Fibroblast of skin of right biceps (primary cell): Measurements from ENCODE around the gene TNFRSF13B.

Source experiments
- DNase-seq: peaks from one replicate; pipeline ENCODE4 v3.0.0-alpha.2; 2013

TNFRSF13B gene

DNA sequence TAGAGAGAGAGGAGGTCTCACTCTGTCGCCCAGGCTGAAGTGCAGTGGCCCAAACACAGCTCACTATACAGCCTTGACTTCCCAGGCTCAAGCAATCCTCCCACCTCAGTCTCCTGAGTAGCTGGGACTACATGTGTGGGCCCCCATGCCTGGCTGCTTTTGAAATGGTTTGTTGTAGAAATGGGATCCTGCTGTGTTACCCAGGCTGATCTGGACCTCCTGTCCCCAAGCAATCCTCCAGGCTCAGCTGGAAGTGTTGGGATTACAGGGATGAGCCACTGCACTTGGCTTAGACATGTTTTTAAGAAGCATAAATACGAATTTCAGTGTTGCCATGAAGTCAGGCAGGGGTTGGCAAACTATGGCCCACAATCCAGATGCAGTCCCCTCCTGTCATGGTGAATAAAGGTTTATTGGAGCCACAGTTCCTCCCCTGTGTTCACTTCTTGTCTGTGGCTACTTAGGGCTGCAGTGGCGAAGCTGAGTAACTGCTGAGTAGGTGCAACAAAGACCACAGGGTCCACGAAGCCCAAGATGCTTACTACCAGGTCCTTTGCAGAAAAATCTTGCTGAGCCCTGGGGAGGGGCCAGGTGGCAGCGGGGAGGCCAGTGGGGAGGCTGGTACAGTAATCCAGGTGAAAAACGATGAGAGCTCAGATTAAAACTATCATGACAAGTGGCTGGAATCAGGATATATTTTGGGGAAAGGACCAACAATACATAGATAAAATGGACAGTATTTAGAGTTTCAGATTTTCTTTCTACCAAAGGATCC is 35.2 kb downstream of the TNFRSF13B start:
- no peak for DNase-seq

DNA sequence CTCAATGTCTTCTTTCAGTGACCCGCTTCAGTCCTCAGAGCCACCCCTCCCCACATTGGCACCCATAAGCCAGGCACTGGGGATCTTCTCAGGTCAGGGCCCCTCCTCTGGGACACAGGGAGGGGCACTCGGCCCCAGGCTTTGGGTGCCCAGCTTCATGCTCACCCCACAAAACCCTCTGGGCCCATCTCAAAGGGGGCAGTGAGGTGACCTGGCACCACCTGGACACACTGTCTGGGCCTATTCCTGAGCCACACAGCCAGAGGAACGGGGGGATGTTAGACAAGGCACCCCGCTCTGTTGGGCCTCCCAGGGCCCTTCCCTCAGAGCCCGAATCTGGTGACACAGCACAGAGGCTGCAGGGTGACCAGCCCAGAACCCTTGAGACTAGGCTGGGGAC is 36.1 kb downstream of the TNFRSF13B start:
- DNase-seq = no peak

DNA sequence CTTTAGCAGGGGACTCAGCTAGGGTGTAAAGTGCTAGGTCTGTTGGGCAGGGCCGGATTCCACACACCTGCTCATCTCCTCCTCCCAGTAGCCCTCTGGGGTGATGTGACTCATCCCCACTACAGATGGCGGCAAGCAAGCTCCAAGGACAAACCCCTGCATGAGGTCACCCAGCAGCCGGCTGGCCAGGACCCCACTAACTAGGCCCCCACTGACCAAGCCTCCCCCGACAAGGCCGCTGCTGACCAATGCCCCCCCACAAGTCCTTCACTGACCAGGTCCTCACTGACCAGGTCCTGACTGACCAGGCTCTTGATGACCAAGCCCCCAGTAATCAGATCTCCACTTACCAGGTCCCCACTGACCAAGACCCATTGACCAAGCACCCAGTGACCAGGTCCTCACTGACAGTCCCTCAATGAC is 36.7 kb downstream of the TNFRSF13B start:
- DNase-seq = no peak

DNA sequence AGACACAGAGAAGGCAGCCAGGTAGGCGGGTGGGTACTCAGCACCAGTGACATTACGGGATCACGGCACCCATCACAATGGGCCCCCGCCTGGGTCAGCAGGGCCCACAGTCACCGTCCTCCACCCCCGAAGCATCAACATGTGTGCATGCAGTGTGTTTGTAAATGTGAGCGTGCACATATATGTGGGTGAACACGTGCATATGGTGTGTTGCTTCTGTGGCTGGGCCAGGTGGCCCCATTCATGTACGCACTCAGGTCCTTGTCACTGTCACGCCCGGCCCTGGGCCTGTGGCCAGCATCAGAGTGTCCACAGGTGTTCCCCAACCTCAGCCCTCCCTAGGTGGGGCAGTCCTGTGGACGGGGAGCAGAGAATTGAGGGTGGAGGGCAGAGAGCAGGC is 37.1 kb downstream of the TNFRSF13B start:
- no peak for DNase-seq

DNA sequence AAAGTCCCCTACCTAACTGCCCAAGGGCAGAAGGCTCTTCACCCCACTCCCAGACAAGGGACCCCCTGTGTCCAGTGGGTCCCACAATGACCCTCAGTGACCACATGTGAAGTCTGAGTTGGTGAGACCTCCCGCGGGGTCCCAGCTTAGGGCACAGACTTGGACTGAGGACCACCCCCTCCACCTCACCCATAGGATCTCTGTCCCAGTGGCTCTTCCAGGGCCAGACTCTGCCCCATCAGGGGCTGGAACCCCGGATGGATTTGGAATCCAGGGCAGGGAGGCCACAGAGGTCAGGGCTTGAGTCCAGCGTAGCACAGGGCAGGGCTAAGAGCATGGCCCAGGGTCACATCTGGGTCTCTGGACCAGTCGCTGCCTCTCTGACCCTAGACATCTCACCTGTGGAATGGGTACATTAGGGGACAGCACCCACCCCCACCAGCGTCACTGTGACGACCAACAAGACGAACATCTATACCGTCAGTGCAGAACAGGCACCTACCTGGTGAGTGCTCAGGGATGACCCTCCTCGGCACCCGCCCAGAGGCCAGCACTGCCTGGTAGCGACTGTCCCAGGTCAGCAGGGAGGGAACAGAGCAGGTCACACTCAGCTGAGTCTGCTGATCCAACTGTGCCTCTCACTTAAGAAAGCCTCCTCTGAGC is 37.7 kb downstream of the TNFRSF13B start:
- DNase-seq = no peak

DNA sequence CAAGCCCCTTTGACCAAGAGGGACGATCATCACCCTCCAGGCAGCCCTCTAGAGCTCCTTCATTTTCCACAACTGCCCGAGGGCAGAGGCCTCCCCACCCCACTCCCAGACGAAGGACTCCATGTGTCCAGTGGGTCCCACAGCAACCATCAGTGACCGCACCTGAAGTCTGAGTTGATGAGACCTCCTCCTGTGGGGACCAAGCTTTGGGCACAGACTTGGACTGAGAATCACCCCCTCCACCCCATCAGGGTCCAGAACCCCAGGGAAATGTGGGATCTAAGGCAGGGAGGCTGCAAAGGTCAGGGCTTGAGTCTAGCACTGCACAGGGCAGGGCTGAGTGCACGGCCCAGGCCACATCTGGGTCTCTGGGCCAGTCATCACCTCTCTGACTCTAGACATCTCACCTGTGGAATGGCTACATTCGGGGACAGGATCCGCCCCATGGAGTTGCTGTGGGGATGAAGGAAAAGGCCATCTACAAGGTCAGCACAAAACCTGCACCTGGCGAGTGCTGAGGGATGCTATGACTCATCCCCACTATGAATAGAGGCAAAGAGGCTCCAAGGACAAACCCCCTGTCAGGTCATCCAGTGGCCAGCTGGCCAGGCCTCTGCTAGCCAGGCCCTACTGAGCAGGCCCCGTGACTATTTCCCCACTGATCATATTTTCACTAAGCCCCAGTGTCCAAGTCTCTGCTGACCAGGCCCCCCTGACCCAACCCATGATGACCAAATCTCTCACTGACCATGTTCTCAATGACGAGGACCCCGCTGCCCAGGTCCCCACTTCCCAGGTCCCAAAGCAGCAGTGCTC is 38.4 kb downstream of the TNFRSF13B start:
- no peak for DNase-seq

DNA sequence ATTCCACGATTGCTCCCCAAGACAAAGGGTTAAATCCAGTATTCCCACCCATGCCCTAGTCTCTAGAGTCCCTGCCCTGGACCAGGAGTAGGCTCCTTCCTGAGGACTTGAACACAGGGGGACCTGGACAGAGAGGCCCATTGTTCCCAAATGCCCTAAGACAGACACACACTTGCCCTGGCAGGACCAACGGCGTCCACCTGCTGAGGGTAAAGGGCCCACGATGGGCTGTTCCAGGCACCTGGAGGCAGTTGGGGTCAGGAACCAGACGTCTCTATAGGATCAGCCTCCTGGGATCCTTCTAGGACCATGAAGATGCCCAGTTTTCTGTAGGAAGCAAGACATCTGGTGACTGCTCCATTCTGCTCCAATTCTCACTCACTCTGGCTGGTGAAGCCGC is 39.3 kb downstream of the TNFRSF13B start:
- no peak for DNase-seq

DNA sequence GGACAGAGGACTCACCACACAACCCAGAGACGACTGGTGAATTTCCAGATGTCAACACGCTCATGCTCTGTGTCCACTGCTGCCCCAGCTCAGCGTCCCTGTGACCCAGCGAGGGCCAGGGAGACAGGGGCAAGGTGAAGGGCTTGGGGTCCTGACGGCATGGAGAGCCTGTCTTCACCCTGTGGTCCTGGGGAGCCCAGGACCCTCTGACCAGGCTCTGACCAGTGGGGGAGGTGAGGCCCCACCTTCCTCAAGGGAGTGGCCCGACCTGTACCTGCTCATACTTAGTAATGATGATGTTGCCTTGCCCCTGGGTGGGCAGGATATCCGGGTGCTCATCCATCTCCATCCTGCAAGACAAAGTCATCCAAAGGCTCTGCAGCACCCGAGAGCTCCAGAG is 39.8 kb downstream of the TNFRSF13B start:
- no peak for DNase-seq

DNA sequence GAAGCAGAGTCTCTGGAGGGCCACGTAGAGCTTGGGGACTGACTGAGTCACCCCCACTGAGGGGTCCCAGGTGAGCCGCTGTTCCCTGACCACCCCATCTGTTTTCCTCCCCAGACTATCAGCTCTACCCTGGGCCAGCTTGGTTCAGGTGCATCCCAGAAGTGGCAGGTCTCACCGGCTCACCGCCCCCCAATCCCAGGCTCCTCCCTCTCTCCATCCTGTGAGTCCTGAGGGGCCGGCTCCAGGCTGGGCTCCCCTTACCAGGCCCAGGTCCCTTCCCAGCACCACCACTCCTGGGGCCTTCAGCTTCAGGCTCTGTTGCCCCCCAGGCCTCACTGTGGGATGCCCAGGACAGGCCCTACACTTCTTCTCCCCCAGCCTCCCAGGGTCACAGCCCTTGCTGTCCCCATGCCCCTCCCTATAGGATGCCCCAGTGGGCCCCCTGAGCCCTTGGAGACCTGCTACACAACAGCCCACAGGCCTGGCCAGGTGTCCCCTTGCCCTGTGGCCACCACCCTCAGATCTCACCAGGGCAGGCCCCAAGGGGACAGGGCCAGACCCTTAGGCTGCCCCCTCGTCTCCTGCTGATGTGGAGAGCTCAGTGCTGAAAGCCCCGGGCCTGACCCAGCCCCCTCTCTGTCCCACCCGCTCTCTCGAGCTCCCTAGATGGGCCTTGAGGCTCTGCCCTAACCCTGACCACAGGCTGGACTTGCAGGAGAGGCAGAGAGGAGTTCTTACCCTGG is 40.4 kb downstream of the TNFRSF13B start:
- DNase-seq = no peak

DNA sequence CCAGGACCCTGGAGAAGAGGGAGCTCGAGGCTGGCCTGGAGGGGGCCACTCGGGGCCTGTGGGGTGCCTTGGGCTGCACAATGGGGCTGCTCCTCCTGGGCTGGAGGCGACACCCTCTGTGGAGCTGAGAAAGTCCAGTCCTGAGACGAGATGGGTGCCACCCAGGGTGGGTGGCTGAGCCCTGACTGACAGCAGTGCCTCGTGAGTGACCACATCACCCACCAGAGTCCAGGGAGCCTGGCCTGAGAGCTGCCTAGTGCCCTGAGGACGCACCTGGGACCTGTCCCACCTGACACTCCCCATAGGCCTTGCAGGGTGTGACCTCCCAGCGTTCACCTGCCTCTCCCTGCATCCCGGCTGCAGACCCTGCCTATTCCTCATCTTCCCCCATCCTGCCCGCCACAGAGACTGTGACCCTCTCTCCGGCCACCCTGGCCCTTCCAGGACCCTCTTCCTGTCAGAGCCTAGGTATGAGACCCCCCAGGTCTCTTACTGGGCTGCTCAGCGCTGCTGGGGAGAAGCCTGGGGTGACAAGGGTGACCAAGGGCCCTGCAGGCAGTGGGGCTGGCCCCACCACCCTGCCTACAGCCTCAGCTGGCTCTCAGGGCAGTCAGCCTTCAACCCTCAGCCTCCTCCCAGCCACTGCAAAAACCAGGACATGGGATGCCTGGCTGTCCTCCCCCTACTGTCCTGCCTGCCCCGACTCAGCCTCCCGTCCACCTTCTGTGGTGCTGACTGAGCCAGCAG is 41.2 kb downstream of the TNFRSF13B start:
- no peak for DNase-seq

DNA sequence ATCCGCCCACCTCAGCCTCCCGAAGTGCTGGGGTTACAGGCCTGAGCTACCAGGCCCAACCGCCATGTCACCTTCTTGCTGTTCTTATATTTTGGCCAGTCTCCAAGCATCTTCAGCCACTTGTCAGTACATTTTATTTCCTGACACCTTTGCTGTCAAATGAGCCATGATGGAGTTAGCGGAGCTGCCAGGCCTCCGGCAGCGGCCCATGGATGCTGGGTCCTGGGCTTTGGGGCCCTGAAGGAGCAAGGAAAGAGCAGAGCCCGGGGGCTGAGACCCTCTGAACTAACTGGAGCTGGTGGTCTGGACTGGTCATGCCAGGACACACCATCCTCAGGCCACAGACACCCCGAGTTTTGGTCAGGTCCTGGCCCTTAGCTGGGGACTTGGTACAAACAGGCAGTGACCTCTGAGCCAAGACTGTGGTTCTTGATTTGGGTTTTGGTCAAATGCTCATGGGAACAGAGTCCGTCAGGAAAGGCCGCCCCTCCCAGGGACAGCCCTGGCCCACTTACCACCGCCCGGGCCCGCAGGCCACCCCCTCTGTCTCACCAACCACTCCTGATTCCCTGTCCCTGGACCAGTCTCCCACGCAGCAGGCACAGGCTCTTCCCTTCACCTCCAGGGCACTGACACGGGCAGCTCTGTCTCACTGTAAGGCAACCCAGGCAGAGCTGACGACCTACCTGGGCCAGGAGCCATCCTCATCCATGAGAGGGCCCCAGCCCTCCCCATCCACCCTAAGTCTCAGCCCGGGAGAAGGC is 42.0 kb downstream of the TNFRSF13B start:
- no peak for DNase-seq

DNA sequence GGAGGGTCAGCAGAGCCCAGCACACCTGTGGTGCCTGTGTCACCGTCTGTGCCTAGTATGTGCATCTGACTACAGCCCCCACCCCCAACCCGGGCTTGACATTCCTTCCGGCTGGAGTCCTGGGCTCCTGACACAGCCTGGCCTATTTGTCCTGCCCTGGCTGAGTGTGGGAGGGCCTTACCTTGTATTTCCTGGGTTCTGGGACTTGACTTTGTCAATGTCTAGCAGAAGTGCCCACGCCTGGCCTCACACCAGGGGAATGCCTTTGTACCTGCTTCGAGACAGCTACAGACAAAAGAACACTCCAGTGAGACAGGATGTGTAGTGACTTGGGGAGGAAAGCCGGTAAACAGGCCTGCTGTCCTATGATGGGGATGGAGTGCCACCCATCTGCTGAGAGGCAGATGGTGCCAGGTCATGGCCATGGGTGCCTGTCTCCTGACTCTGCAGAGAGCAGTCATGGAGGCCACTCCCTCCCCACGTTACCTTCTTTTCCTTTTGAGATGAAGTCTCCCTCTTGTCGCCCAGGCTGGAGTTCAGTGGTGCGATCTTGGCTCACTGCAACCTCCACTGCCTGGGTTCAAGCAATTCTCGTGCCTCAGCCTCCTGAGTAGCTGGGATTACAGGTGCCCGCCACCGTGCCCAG is 42.8 kb downstream of the TNFRSF13B start:
- DNase-seq = no peak

DNA sequence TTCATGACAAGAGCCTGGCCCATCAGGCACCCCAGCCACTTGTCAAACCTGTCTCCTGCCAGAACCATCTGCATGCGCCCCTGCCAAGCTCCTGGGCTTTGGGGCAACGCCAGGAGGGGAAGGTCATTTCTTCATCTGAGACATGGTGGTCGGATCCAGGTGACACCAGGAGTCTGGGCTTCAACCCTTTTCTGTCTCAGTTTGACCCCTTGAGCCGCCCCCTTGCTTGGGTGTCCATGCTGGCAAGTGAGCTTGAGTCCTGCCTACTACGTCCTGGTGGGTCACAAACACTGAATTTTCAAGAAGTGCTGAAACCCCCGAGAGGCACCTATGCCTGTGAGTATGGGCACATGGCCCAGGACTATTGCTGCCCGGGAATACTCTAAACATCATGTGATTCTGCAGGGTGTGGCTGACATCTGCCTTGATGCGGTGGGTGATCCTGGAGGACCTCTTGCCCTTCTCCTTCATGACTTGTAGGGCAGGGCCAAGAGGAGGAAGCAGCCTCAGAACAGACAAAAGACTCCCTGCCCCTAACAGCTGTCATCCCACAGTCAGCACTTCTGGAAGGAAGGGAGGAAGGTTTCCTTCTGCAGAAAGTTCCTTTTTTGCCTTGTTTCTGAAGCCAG is 43.4 kb downstream of the TNFRSF13B start:
- DNase-seq = no peak

DNA sequence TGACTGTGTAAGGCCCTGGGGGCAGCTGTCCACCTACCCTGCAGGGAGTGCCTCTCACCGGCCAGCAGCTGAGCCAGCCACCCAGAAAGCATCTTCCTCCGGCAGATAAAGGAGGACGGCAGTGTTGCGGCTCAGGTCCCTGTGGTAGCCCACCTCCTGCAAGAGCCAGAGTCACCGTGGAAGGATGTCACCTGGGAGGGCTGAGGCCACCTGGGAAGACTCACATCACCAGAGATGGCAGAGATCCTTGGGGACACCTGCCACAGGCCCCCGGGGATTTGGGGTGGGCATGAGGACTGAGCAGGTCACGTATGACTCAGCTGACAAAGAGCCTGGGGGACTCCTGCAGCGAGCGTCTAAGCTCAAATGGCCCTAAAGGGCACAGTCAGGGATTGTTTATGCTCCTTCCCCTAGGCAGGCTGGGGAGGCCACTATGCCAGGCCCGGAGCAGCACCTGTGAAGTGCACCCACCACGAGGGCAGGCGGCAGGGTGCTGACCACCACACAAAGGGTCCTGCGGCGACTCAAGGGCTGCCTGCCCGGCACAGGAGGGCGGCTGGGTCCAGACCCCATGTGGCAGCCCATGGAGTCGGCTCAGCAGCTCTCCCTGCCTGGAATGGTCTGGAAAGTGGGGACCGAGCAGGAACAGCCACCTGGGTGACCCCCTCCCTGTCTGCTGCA is 44.1 kb downstream of the TNFRSF13B start:
- no peak for DNase-seq

DNA sequence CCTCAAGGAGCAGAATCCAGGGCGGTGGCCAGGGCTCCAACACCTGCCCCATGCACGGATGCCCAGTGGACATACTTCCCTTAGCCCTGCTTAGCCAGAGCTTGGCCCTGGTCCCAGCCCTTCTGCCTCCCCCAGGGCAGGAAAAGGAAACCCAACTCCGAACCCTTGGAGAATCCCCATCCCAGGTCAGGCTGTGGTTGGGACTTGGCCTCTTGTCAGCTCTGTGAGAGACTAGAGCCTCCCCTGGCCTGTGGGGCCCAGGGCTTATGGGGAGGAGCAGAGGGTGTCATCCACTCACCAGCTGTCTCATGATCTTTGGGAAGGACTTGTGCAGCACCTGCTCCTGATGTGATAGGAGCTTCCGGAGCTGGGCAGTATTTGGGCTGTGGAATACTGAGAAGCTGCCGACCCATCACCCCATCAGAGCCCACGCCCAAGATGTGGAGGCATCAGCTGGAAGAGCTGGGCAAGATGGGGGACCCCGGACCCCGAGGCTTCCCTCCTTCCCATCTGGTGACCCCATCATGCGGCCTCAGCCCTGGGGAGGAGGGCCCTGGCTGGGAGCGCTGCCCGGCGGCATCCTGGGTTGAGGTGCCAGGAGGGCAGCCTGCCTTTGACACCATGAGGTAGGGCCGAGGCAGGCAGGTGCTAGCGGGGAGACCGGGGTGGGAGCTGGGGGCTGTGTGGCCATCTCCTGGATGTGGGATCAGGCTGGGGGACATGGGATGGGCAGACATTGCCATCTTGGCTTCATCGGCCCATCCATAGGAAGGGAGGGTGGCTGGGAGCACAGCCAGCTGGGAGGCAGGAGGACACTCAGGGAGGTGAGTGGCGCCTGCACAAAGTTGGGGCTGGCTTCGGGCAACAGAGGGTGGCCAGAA is 45.1 kb downstream of the TNFRSF13B start:
- DNase-seq = no peak

DNA sequence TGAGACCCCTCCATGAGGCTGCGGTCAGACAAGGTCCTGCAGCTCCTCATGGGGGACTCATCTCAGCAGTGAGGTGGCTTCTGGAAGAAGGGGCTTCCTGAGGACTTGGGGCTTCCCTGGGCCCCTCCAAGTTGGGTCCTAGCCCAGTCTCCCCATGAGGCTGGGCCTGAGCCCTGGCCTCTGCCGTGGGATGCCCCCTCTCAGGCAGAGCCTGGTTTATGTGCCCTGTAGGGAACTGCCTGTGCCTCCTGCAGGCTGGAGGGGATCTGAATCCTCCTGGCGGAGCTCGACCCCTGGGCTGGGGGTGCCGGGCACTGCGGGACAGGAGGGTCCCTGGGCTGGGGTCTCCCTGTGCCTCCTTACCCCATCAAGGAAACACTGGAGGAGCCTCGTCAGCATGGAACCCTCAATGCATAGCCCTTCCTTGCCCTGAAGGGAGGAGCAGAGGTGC is 45.8 kb downstream of the TNFRSF13B start:
- no peak for DNase-seq

DNA sequence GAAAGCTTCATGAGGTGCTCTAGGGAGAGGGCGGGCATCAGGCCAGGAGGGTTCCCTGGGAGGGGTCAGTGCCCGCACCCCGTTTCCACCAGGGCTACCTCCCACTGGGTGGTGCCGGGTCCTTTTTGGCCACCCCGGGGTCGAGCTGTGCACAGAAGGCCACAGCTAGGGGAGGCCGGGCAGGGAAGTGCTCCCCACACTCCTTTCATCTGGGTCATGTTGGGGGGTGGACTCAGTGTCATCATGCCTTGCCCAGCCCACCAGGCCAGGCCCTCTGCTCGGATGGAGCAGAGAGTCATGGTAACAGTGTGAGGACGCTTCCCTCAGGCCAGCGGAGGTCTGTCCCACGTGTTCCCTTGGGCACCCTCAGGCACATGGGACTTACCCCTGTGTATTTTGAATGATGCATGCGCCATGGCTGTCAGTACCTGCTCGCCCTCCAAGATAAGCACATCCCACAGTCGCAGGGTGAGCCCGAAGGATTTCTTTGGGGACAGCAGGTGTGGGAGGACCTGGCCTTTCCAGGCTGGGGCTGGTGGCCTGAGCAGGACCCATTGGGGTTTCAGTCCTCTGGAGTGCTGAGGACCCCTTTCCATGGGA is 46.4 kb downstream of the TNFRSF13B start:
- no peak for DNase-seq
